Spinal cord (tissue), 10 donors: Measurements from ENCODE around the gene PEX16. TPM values are rescaled to one million over a fixed set of nuclear protein-coding genes. Genes with fewer than 3 reads are reported as not detected.
A peak's percentile ranks its signal among the peaks of the same experiment; 100 is the strongest.

Source experiments
- DNase-seq, 6 donors: peaks; one replicate each; pipeline versions ENCODE4 v3.0.0 to v3.0.0-alpha.2; 2013 to 2015; ENCODE audit warnings: low spot score in 6 of 6, low read depth in 4 of 6
- H3K27ac ChIP-seq: one replicate; pipeline ENCODE4 v1.5.1; 2013; ENCODE audit warnings: low read depth, low read length, control low read depth
- H3K27me3 ChIP-seq: one replicate; pipeline ENCODE4 v1.6.1; 2013; ENCODE audit warnings: low read length; ENCODE audit not compliant: control insufficient read depth, insufficient read depth
- H3K36me3 ChIP-seq: one replicate; pipeline ENCODE4 v1.6.1; 2013; ENCODE audit warnings: low read length; ENCODE audit not compliant: control insufficient read depth, insufficient read depth
- H3K4me1 ChIP-seq: one replicate; pipeline ENCODE4 v1.6.1; 2013; ENCODE audit warnings: low read length; ENCODE audit not compliant: control insufficient read depth, insufficient read depth
- H3K4me3 ChIP-seq: one replicate; pipeline ENCODE4 v1.5.1; 2013; ENCODE audit warnings: low read depth, low read length, control low read depth
- H3K9me3 ChIP-seq: one replicate; pipeline ENCODE4 v1.6.1; 2013; ENCODE audit warnings: low read length; ENCODE audit not compliant: control insufficient read depth, insufficient read depth
- WGBS: methylation state at CpG from one replicate; pipeline ENCODE4 v1.1.5; 2013; ENCODE audit warnings: missing lambda C conversion rate; ENCODE audit not compliant: insufficient coverage; 5-methylcytosine and 5-hydroxymethylcytosine counted together
- polyA plus RNA-seq, 2 donors: library from polyadenylated mRNA; unstranded; fragments of 120-200 nt; gene quantifications; one replicate each; pipeline ENCODE4 v1.2.1, GENCODE V29; 2013; ENCODE audit not compliant: insufficient read length in 2 of 2
- total RNA-seq, 2 donors: library from RNA; depleted of rRNA in 1 of 2; stranded (reverse); fragments of 120-200 nt in 1 of 2; fragments of >200 nt in 1 of 2; gene quantifications; one replicate each; pipeline versions ENCODE4 v1.2.3 to v1.2.4, GENCODE V29; 2013 to 2014
- donor health status: healthy.

PEX16 gene
- total and polyA plus RNA-seq, 4 donors = 14.8 to 39.9 (median 34.1) TPM

GRCh38 chr11:45942381-45942780 is 24.7 kb upstream of the PEX16 start:
- Histone ChIP-seq H3K27ac (no peak overlapping the region), H3K9me3 (no peaks in the 10 kb centered on the region), H3K27me3 (no peaks in the 10 kb centered on the region), H3K4me1 (no peaks in the 10 kb centered on the region), H3K36me3 (peaks cover 26% of the 10 kb centered on the region), H3K4me3 (no peak overlapping the region)
- DNase-seq = no peak
- 83% methylated on average over 1 of the region's 4 CpGs for WGBS

- Histone ChIP-seq H3K4me1 (no peaks in the 10 kb centered on the region), H3K27ac (no peak overlapping the region), H3K27me3 (no peaks in the 10 kb centered on the region), H3K9me3 (no peaks in the 10 kb centered on the region), H3K36me3 (peaks cover 24% of the 10 kb centered on the region), H3K4me3 (no peak overlapping the region)
- 87% methylated on average over 2 of the region's 4 CpGs for WGBS
- peak in 1 of 6 donors; percentile 43 for DNase-seq
Measured at GRCh38 chr11:45941285-45941684, 23.6 kb upstream of the PEX16 start.

GRCh38 chr11:45939836-45940235 is 22.2 kb upstream of the PEX16 start:
- Histone ChIP-seq H3K27me3 (no peaks in the 10 kb centered on the region), H3K9me3 (no peaks in the 10 kb centered on the region), H3K4me3 (no peak overlapping the region), H3K36me3 (peaks cover 25% of the 10 kb centered on the region), H3K27ac (no peak overlapping the region), H3K4me1 (no peaks in the 10 kb centered on the region)
- no peak for DNase-seq
- WGBS = no CpG with 5 or more reads among the region's 2 CpGs

GRCh38 chr11:45937916-45938315 is 20.2 kb upstream of the PEX16 start:
- no peak overlapping the region for H3K27ac ChIP-seq
- H3K27me3 ChIP-seq = no peaks in the 10 kb centered on the region
- H3K9me3 ChIP-seq = no peaks in the 10 kb centered on the region
- H3K36me3 ChIP-seq = peaks cover 27% of the 10 kb centered on the region
- H3K4me3 ChIP-seq = no peak overlapping the region
- WGBS = 84% methylated on average over 4 of the region's 10 CpGs
- H3K4me1 ChIP-seq = peaks cover 14% of the 10 kb centered on the region
- no peak for DNase-seq

- Histone ChIP-seq H3K4me1 (peaks cover 18% of the 10 kb centered on the region), H3K36me3 (peaks cover 35% of the 10 kb centered on the region), H3K4me3 (no peak overlapping the region), H3K27me3 (no peaks in the 10 kb centered on the region), H3K27ac (no peak overlapping the region), H3K9me3 (no peaks in the 10 kb centered on the region)
- WGBS = 94% methylated on average over 4 of the region's 4 CpGs
- DNase-seq = no peak
Measured at GRCh38 chr11:45936511-45937054, 18.9 kb upstream of the PEX16 start.

- no peaks in the 10 kb centered on the region for H3K27me3 ChIP-seq
- H3K27ac ChIP-seq = no peak overlapping the region
- no peaks in the 10 kb centered on the region for H3K9me3 ChIP-seq
- 94% methylated on average over 5 of the region's 8 CpGs for WGBS
- no peak for DNase-seq
- peaks cover 42% of the 10 kb centered on the region for H3K36me3 ChIP-seq
- peaks cover 25% of the 10 kb centered on the region for H3K4me1 ChIP-seq
- H3K4me3 ChIP-seq = no peak overlapping the region
Measured at GRCh38 chr11:45935349-45936064, 17.8 kb upstream of the PEX16 start.

GRCh38 chr11:45934580-45935318 is 17.1 kb upstream of the PEX16 start:
- Histone ChIP-seq H3K36me3 (peaks cover 49% of the 10 kb centered on the region), H3K4me1 (peaks cover 33% of the 10 kb centered on the region), H3K9me3 (no peaks in the 10 kb centered on the region), H3K4me3 (no peak overlapping the region), H3K27ac (no peak overlapping the region), H3K27me3 (no peaks in the 10 kb centered on the region)
- 91% methylated on average over 9 of the region's 12 CpGs for WGBS
- no peak for DNase-seq

- WGBS = 83% methylated on average over 15 of the region's 21 CpGs
- Histone ChIP-seq H3K4me3 (no peak overlapping the region), H3K27ac (no peak overlapping the region), H3K36me3 (peaks cover 53% of the 10 kb centered on the region), H3K4me1 (peaks cover 34% of the 10 kb centered on the region), H3K9me3 (no peaks in the 10 kb centered on the region), H3K27me3 (no peaks in the 10 kb centered on the region)
- DNase-seq = no peak
Measured at GRCh38 chr11:45933846-45934579, 16.3 kb upstream of the PEX16 start.

- peaks cover 34% of the 10 kb centered on the region for H3K4me1 ChIP-seq
- peak in 1 of 6 donors; percentile 87 for DNase-seq
- no peak overlapping the region for H3K27ac ChIP-seq
- no peaks in the 10 kb centered on the region for H3K27me3 ChIP-seq
- H3K36me3 ChIP-seq = peaks cover 58% of the 10 kb centered on the region
- WGBS = 71% methylated on average over 10 of the region's 15 CpGs
- H3K9me3 ChIP-seq = no peaks in the 10 kb centered on the region
- H3K4me3 ChIP-seq = no peak overlapping the region
Measured at GRCh38 chr11:45933131-45933831, 15.6 kb upstream of the PEX16 start.
